NCI-H82 treated with DMSO at 0.1 percent for 48 hours (cell line): ENCODE data around the gene ZNHIT1.
A peak's percentile ranks its signal among the peaks of the same experiment; 100 is the strongest.

Experiments
- DNase-seq: peaks from one replicate; lab custom pipeline; 2025; ENCODE audit not compliant: unreplicated experiment; lab: John Stamatoyannopoulos, UW

Gene ZNHIT1

GRCh38 chr7:101217388-101218235 is at the start of gene ZNHIT1, which contains the start of gene PLOD3:
ZNHIT1 (plus strand) TSS chr7:101218165; CDS start chr7:101218196, 31 bp downstream.
PLOD3 (minus strand) TSS chr7:101217581; CDS start chr7:101217274, 307 bp downstream.
- DNase-seq: peak; percentile 97

- no peak for DNase-seq
Measured at GRCh38 chr7:101168412-101169049, 49.4 kb upstream of the ZNHIT1 start.

GRCh38 chr7:101169110-101169837 is 48.7 kb upstream of the ZNHIT1 start:
- no peak for DNase-seq

- no peak for DNase-seq
Measured at GRCh38 chr7:101169838-101170551, 48.0 kb upstream of the ZNHIT1 start.

GRCh38 chr7:101170617-101171441 is 47.1 kb upstream of the ZNHIT1 start:
- no peak for DNase-seq

GRCh38 chr7:101171442-101171837 is 46.5 kb upstream of the ZNHIT1 start:
- DNase-seq: no peak

GRCh38 chr7:101172005-101172853 is 45.7 kb upstream of the ZNHIT1 start:
- no peak for DNase-seq

- no peak for DNase-seq
Measured at GRCh38 chr7:101172854-101173751, 44.9 kb upstream of the ZNHIT1 start.

- no peak for DNase-seq
Measured at GRCh38 chr7:101173752-101174244, 44.2 kb upstream of the ZNHIT1 start.

GRCh38 chr7:101174322-101174854 is 43.6 kb upstream of the ZNHIT1 start:
- DNase-seq: no peak

- DNase-seq: no peak
Measured at GRCh38 chr7:101175664-101176063, 42.3 kb upstream of the ZNHIT1 start.

- no peak for DNase-seq
Measured at GRCh38 chr7:101177644-101178043, 40.3 kb upstream of the ZNHIT1 start.

GRCh38 chr7:101179117-101179516 is 38.8 kb upstream of the ZNHIT1 start:
- no peak for DNase-seq

- no peak for DNase-seq
Measured at GRCh38 chr7:101179713-101180112, 38.3 kb upstream of the ZNHIT1 start.

- no peak for DNase-seq
Measured at GRCh38 chr7:101180130-101180755, 37.7 kb upstream of the ZNHIT1 start, which contains the start of gene NAT16. NAT16 (minus strand) TSS chr7:101180293; CDS start chr7:101174807, 5,486 bp downstream.

- no peak for DNase-seq
Measured at GRCh38 chr7:101185258-101185839, 32.6 kb upstream of the ZNHIT1 start.

GRCh38 chr7:101186194-101186593 is 31.8 kb upstream of the ZNHIT1 start:
- DNase-seq: no peak
